GM21423 (cell line): Measurements from ENCODE around the gene SSR2.
"Not testable (repeated sequence)": the region's sequence is repeated elsewhere in the genome, so short reads cannot be mapped to it uniquely, and the experiment has no call there.

ENCODE experiments used
- ATAC-seq: cut with Tn5 transposase; IDR thresholded peaks from one replicate; pipeline ENCODE4 v1.9.1; 2021; ENCODE audit warnings: mild to moderate bottlenecking, moderate library complexity; ENCODE audit not compliant: unreplicated experiment

Gene SSR2

DNA sequence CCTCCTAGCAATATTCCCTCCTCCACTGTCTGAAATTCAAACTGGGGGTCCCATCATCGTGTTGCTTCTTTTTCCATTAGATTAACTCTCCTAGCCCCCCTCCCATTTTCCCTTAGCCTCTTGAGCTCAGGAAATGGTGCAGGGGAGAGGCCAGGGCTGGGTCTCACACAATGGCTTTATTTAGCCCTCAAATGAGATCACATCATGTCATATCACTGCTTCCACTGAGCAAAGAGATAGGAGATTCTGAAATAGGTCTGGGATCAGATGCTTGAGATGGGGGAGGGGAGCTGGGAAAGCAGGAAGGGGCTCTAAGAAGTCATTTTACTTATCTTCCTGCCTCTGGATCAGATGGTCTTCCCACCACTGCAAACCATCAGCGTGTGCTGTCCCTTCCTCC lies 24.6 kb downstream of the SSR2 start:
- no peak for ATAC-seq

DNA sequence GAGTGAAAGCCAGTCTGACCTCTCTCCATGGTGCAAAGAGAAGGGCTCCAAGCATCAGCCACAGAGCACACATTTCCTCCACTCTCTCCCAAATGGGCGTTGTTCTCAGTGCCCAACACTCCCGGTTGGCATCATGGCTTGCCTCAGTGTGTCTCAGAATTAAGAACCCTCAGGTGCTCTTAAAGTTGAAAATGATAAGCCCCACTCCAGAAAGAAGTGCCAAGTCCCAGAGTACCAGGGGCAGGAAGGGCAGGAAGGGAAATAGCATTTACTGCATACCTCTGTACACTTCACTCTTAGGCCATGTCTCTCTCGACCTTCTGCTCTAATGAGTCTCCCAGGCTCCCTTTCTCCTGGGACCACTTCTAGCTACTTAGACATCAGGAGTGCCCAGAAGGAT lies 27.2 kb downstream of the SSR2 start:
- ATAC-seq = no peak

GRCh38 chr1:155990005-155990739 lies 30.6 kb downstream of the SSR2 start:
- ATAC-seq = no peak

DNA sequence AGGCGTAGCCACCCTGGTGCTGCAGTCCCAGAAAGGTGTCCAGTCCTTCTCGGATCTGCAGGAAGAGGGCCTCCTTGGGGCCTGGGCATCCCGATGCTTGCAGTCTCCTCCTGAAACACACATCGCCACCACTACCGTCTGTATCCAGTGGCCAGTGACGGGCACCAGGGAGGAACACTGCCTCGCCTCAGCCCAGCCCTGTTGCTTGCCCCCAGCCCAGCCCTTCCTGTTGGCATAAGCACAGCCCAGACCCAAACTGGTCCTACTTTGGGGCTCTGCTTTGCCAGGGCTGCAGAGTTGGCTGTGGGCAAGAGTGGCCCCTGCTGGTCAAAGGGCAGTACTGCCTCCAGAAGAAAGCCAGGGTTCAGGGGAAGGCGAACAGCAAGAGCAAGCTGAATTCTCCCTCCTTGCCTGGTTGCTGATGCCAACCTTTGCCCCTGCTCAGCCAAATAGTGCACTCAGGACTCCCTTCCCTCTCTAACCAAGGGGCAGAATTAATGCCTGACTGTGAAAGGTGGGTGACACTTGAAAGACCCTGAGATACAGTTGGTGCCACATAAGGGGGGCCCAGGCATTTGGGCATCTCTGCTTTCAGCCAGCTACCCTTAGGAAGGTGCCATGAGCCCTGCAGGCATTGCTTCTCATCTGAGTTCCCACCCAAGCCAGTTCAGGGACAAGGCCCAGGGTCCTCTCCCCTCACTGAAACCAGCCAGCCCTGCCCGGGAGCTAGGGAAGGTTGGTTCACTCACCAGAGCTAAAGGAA lies 31.3 kb downstream of the SSR2 start:
- ATAC-seq = no peak

DNA sequence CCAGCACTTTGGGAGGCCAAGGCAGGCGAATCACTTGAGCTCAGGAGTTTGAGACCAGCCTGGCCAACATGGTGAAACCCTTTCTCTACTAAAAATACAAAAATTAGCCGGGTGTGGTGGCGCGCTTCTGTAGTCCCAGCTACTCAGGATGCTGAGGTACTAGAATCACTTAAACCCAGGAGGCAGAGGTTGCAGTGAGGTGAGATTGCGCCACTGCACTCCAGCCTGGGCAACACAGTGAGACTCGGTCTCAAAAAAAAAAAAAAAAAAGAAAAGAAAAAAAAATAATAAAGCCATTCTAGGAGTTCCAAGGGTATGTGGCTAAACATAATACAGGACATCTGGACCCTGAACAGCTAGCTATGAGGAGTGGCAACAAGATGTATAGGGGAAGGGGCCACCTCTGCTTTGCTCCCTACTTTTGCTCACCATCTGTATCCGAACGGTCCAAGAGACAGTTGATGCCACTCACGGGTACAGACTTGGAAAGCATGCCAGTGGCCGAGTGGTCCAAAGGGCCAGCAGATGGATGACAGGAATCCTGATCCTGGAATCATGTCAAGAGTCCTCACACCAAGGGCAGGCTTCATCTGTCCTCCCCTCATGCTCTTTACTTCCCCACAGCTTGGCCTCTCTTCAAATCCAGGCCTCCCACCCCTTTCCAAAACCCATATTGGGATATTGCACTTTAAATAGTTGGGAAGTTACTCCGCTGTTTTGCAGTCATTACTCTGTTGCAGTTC lies 35.7 kb downstream of the SSR2 start:
- ATAC-seq = not testable (repeated sequence)

DNA sequence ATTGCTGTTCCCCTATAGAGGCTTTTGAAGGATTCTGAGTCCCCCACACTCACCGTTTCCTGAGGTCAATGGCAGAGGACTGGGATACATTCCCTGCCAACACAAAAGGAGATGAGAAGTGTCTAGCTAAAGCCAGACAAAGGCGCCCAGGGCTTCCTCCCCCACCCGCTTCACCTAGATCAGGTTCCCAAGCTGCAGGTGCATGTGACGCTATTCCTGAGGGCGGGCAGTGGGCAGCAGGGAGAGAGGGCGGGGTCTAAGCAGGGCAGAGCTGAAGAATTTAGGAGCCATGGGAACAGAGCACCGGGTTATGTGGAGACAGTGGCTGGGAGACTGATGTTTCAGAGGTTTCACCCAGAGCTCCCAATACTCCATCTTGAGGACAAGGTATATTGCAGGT lies 36.4 kb downstream of the SSR2 start:
- ATAC-seq = no peak

DNA sequence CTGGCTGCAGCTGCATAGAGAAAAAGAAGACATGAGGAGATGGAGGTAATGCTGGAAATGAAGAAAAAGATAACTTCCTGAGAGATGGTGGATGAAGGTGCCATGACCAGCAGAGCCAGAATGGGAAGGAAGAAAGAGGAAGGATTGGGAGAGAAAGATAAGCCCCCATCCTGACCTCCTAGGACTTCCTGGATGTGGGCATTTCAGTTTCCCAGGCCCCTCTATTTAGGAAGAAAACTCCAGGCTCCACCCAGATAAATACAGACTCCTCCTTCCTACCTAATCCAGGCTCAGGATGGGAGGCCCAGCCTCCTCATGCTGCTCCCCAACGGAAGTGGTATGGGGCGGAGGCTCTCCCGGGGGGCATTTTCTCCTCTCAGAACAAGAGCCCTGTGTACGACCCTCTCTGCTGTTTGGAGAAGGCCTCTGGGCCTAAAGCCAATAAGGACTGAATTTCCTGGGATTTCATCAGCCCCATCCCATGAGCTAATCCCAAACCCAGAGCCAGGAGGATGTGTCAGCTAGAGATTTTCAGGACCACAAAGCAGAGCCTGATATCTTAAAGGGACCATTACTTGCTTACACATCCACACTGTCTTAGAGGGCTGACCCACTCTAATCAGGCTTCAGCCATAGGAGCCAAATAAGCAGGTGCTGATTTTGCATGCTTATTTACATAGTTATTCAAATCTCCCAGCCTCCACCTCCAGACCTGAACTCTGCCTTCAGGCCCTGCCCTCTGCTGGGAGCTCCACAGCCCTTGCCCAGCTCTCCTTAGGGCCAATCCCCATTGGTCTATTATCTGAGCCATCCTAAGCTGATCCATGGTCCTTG lies 37.3 kb downstream of the SSR2 start:
- no peak for ATAC-seq

GRCh38 chr1:155982106-155982505 lies 38.6 kb downstream of the SSR2 start:
- ATAC-seq = no peak

DNA sequence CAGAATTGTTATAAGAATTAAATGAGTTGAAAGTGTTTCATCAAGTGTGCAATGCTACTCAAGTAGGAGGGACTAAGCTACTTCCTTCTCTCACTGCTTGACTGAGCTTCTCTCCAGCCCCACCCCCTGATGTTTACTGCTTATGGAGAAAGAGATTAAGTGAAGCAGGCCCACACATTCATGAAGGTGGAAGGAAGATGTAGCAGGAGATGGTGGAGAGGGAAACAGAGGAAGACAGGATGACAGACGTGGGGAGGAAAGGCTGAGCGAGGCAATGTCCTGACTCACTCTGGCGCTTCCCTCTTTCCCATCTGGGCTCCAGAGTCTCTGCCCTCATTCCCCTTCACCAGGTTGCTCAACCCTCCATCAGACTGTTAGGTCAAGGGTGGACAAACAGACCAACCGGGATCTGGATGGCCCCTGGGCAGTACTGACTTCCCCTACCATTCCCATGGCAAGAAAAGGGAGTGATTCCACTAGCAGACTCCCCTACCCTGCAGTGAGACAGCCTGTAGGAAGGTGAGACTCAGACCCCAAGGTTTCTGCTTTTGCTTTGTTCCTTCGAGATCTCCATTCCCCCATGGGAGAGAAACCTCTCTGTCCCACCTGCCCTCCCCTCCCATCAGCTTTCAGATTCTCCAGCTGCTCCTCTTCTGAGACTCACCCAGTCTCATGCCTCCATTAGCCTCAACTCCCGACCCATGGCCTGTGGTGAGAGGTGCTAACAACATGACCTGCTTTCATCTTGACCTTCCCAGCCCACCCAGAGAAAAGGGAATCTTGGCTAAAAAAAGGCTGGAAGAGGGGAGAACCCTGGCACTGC lies 39.3 kb downstream of the SSR2 start:
- ATAC-seq = no peak

DNA sequence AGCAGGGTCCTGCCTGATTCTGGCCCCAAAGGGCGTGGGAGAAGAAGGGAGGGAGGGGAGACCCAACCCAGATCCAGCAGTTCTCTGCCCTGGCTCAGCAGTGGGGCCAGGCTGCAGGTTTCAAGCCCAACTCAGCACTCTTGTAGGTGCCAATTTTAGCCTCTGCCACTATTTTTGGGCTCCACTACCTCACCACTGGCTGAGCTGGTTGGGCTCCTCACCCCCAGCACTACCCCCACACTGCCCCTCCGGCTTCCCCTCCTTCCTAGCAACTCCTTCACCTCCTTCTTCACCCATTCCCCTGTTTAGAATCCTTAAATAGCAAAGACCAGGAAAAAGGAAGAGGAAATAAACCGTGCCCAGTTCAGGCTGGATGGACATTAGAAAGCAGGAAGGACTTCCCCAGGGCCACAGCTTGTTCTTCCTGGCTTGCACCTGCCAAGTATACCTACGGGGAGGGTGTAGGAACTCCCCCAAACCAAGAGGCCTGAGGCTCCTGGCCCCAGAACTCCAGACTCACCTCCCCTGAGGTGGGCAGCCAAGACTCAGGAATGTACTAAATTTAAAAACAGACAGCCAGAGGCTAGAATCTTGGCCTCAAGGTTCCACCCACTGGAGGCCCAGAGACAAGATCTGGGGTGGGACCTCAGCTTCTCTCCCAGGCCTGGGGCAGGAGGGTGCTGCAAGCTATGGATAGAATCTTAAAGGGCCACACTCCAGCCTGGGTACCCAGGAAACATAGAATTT lies 41.0 kb downstream of the SSR2 start:
- ATAC-seq = no peak

- no peak for ATAC-seq
Observed at GRCh38 chr1:155978973-155979429, 41.8 kb downstream of the SSR2 start.

DNA sequence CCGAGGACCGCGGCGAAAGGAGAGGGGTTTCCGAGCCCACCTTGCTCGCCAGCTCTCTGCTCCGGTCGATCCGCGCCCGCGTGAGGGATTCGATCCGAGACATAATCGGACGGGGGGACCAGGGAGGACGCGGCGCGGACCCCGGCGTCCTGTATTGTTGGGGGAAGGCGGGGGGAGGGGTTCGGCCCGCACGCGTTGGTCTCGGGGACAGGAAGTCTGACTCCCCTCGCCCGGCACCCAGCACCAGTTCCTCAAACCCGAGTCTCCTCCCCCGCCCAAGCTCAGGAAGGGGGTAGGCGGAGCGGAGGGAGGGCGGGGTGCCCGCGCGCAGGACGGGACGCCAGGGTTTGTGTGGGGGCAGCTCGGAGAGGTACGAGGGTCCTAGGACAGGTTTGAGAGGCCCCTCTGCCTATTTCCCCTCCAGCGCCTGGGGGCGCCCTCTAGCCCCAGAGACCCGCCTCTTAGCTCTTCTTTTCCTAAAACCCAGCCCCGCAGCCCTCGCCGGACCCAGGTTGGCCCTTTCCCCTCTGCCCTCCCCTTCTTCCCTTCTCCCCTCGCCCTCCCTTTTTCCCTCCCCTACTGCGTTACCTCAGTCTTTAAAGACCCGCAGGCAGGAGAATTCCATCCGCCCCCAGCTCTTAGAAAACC lies 42.3 kb downstream of the SSR2 start, which contains the start of gene ARHGEF2:
TSS of gene ARHGEF2 (minus strand) at position 223 of the 648 bp plus-strand sequence. CDS start at position 103, 120 bp downstream.
- peak; percentile 57 for ATAC-seq

DNA sequence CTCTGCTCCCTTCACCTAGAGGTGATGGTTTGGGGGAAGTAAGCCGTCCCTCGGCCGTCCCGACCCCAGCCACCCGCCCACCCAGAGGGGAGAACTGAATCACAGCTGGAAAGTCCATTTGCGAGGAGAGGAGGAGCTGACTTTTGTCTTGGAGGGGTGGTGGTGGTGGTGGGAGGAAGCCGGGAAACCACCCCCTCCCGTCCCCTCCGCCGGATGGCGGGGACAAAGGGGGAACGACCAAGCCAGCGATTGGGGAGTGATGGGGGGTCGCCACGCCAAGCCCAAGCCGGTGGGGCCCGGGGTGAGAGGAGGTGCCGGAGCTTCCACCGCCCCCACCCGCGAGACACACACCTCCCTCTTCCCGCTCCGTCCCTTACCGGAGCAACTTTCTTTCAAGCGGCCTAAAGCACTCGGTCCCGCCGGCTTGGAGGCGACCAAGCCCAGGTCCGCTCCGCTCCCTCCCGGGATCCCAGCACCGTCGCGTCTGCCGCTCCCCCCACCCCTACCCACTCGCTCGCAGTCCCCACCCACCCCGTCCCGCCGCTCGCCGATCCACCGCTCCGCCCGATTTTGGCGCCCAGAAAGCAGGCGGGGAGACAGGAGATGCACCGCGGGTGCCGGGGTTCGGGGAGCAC lies 42.9 kb downstream of the SSR2 start:
- no peak for ATAC-seq

DNA sequence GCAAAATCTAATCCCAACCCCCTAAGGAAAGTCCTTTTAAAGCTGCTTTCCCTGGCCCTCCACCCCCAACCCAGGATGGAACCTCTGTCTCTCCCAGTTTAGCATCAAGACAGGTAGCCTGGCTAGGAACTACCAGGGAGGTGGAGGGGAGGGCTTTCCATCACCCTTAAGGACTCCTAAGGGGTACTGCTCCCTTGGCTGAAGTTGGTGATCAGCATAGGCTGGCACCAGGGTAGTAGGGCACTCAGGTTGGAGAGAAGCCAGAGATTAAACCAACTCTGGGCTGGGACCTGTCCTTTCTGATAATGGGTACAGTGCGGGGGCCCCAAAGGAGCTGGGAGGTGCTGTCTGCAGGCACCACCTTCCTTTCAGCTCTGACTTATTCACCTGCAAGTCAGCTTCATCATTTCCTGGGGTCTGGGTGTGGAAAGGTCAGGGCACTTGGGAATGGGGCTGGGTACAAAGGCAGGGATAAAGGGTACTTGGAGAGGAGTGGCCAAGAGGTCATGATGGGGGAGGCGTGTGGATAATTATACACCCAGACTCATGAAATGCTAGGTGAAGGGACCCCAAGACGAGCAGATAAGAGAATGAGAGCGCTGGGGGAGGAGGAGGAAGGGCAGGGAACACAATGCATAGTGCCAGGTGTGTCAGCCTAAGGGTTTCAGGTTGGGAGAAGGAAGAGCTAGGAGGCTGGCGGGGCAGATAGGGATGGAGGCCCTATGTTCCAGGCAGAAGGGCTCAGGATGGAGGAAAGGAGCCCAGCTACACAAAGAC lies 43.6 kb downstream of the SSR2 start:
- no peak for ATAC-seq

GRCh38 chr1:155976062-155976912 lies 44.5 kb downstream of the SSR2 start:
- ATAC-seq = no peak

DNA sequence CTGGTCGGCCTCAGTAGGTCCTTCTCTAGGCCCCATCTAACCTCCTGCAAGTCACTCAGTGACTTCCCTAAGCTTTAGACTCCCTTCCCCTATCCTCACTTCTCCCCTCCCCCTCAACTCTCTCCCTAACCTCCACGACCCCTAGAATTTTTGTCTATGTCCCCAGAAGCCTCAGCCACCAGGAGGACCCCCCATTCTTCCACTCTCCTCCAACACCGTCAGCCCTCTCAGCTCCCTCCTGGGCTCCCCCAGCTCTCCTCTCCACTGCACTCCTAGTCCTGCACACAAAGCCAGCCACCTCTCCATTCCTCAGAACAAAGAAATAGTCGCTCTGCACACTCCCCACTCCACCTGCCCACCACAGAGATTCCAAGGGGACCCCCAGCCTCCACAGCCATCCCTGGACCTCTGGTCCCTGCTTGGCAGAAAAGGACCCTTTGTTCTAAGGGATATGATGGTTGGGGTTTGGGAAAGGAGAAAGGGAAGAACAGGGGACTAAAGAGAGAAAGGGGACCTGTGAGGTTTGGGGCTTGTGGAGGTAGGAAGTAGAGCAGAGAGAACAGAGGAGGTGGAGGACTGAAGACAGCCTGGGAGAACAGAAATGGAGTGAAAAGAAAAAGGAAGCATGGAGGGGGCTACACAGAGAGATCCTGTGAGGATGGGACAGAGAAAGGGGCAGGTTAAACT lies 45.2 kb downstream of the SSR2 start:
- ATAC-seq = no peak
